PC-3 (cell line): Measurements from ENCODE around the gene ACAD10. TPM values are rescaled to one million over a fixed set of nuclear protein-coding genes. Genes with fewer than 3 reads are reported as not detected.
"Not testable (repeated sequence)": the region's sequence is repeated elsewhere in the genome, so short reads cannot be mapped to it uniquely, and the experiment has no call there.

ENCODE experiments used
- ATAC-seq: fragments of 200-7000 bp; cut with Tn5 transposase; 2 replicates; pipeline ENCODE4 v1.9.1; 2020; ENCODE audit warnings: mild to moderate bottlenecking, moderate library complexity
- BruUV-seq: library from RNA; stranded (reverse); fragments of 400-500 nt; replicated peaks from 2 replicates; lab custom pipeline; 2021; lab: Mats Ljungman, UMichigan
- CTCF ChIA-PET: fragments of 300-600 bp; sonication (Branson Sonifier 250); formaldehyde crosslinking; loops from one replicate; lab custom pipeline; 2022; ENCODE audit warnings: antibody characterized with exemption; lab: Charles Lee
- POLR2A ChIA-PET: fragments of 300-600 bp; sonication (Branson Sonifier 250); formaldehyde crosslinking; loops from one replicate; lab custom pipeline; 2022; ENCODE audit warnings: antibody characterized with exemption; ENCODE audit not compliant: unreplicated experiment; lab: Charles Lee
- DNase-seq: peaks from one replicate; pipeline ENCODE4 v3.0.0-alpha.2; 2015
- H2AFZ ChIP-seq: fragments of 300-600 bp; sonication (generic); 2 replicates; pipeline ENCODE4 v1.6.0; 2016; ENCODE audit warnings: antibody characterized with exemption, low read length
- H3F3A ChIP-seq: fragments of 300-600 bp; sonication (generic); one replicate; pipeline ENCODE4 v1.6.0; 2017; ENCODE audit warnings: antibody characterized with exemption, low read length, control low read depth, mild to moderate bottlenecking; ENCODE audit not compliant: unreplicated experiment
- H3K27ac ChIP-seq: fragments of 300-600 bp; sonication (generic); 2 replicates; pipeline ENCODE4 v1.5.1; 2016; ENCODE audit warnings: mild to moderate bottlenecking, low read length
- H3K27me3 ChIP-seq: fragments of 300-600 bp; sonication (generic); 2 replicates; pipeline ENCODE4 v1.6.1; 2016; ENCODE audit warnings: low read length, mixed read lengths
- H3K36me3 ChIP-seq: fragments of 300-600 bp; sonication (generic); 2 replicates; pipeline ENCODE4 v1.6.1; 2016; ENCODE audit warnings: low read depth, mixed run types, low read length, mixed read lengths
- H3K4me1 ChIP-seq: fragments of 300-600 bp; sonication (generic); 2 replicates; pipeline ENCODE4 v1.5.1; 2016; ENCODE audit warnings: low read length; ENCODE audit not compliant: insufficient read depth
- H3K4me2 ChIP-seq: fragments of 300-600 bp; sonication (generic); 2 replicates; pipeline ENCODE4 v1.6.0; 2016; ENCODE audit warnings: low read length
- H3K4me3 ChIP-seq: fragments of 300-600 bp; sonication (generic); 2 replicates; pipeline ENCODE4 v1.5.1; 2016; ENCODE audit warnings: mild to moderate bottlenecking, low read length, mixed read lengths
- H3K79me2 ChIP-seq: fragments of 300-600 bp; sonication (generic); 2 replicates; pipeline ENCODE4 v1.6.1; 2017; ENCODE audit warnings: low read length, mixed read lengths
- H3K9ac ChIP-seq: fragments of 300-600 bp; sonication (generic); 2 replicates; pipeline ENCODE4 v1.6.0; 2016; ENCODE audit warnings: mild to moderate bottlenecking, low read length
- H3K9me2 ChIP-seq: fragments of 300-600 bp; sonication (generic); replicated peaks from 2 replicates; pipeline ENCODE4 v1.6.1; 2016; ENCODE audit warnings: mixed run types, low read length, mixed read lengths
- H3K9me3 ChIP-seq: fragments of 300-600 bp; sonication (generic); 2 replicates; pipeline ENCODE4 v1.6.1; 2016; ENCODE audit warnings: low read length, mixed read lengths
- H4K20me1 ChIP-seq: fragments of 300-600 bp; sonication (generic); 2 replicates; pipeline ENCODE4 v1.6.1; 2016; ENCODE audit warnings: low read length, mixed read lengths
- EZH2 ChIP-seq: fragments of 300-600 bp; sonication (generic); IDR thresholded peaks from one replicate; pipeline ENCODE4 v1.6.1; 2017; ENCODE audit warnings: antibody characterized with exemption, mild to moderate bottlenecking, low read length; ENCODE audit not compliant: unreplicated experiment
- EZH2phosphoT487 ChIP-seq: fragments of 300-600 bp; sonication (generic); IDR thresholded peaks from 2 replicates; pipeline ENCODE4 v1.6.1; 2018; ENCODE audit warnings: mild to moderate bottlenecking, antibody characterized with exemption, low read length, borderline replicate concordance
- intact Hi-C: fragments of 100-400 bp; cut with micrococcal nuclease; formaldehyde crosslinking; loops from 2 replicates; pipeline ENCODE4 v1.9.0; 2023
- total RNA-seq: library from RNA; depleted of rRNA; stranded (reverse); fragments of >200 nt; gene quantifications from 2 replicates; pipeline ENCODE4 v1.2.3, GENCODE V29; 2014
- TF ChIP-seq, protein P1 (sequence below): fragments of 300-600 bp; sonication (generic); conservative IDR thresholded peaks from 2 replicates; pipeline ENCODE4 v1.5.1; 2017; ENCODE audit warnings: antibody characterized with exemption, low read depth, mild to moderate bottlenecking, low read length

The ACAD10 gene
- total RNA-seq, 1 experiment from 2014 or later, result 27.4 TPM

DNA sequence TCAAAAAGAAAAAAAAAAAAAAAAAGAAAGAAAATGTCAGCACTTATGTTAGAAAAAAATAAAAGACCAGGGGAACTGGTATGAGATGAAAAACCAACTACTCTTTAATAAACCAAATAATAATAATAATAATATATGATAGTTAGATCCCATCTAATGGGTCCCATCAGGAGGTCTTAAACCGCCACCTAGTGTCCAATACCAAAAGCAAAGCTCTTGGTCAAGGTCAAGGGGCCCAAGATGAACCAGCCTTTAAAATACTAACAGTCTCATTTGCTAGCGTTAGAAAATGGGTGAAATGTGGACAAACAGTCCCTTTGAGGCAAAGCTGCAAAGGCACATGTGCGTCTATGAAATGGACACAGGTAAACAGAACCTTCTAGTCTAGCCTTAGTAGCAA lies 12.3 kb upstream of the ACAD10 start:
- Histone ChIP-seq H4K20me1 (no peaks in the 10 kb centered on the region), H2AFZ (no peak overlapping the region), H3F3A (no peaks in the 10 kb centered on the region), H3K4me2 (no peak overlapping the region), H3K9me2 (no peaks in the 10 kb centered on the region), H3K4me3 (no peak overlapping the region), H3K9ac (no peak overlapping the region), H3K9me3 (no peaks in the 10 kb centered on the region), H3K27ac (no peak overlapping the region), H3K27me3 (no peaks in the 10 kb centered on the region), H3K79me2 (no peaks in the 10 kb centered on the region), H3K4me1 (no peaks in the 10 kb centered on the region), H3K36me3 (peaks cover 48% of the 10 kb centered on the region)
- POLR2A ChIA-PET, result no interaction called here
- ATAC-seq (peak; percentile 55), DNase-seq (peak; percentile 55)
- no peak for TF ChIP-seq EZH2phosphoT487
- TF ChIP-seq, protein P1, sequence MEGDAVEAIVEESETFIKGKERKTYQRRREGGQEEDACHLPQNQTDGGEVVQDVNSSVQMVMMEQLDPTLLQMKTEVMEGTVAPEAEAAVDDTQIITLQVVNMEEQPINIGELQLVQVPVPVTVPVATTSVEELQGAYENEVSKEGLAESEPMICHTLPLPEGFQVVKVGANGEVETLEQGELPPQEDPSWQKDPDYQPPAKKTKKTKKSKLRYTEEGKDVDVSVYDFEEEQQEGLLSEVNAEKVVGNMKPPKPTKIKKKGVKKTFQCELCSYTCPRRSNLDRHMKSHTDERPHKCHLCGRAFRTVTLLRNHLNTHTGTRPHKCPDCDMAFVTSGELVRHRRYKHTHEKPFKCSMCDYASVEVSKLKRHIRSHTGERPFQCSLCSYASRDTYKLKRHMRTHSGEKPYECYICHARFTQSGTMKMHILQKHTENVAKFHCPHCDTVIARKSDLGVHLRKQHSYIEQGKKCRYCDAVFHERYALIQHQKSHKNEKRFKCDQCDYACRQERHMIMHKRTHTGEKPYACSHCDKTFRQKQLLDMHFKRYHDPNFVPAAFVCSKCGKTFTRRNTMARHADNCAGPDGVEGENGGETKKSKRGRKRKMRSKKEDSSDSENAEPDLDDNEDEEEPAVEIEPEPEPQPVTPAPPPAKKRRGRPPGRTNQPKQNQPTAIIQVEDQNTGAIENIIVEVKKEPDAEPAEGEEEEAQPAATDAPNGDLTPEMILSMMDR, result peak; percentile 61
- no TSS peak for BruUV-seq
- CTCF ChIA-PET, result interaction anchor here (0.6 to 0.7 kb wide), 4 partner anchors 49 to 178 kb away, joined by 5 to 6 read pairs (median 6); no protein-coding TSS in a partner anchor
- intact Hi-C loops, result loop anchor here (10.0 kb wide), 2 partner anchors 149 to 279 kb away; no protein-coding TSS in a partner anchor

DNA sequence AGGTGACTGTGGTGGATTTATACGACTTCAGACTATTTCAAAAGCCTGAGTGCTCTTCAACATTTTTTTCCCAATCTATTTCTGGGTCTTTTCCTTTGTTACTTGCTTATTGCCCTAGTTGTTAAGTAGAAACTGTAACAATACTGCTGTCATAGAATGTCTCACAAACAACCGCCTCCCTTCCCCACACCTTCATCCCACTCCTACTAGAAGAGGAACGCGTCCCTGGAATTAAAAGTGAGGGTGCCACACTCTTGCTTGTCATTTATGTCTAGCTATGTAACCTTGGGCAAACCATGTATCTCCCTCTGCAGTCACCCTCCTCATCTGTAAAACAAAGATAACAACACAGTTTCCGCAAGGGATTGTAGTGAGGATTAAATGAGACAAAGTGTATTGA lies 8.7 kb upstream of the ACAD10 start:
- Histone ChIP-seq H4K20me1 (no peaks in the 10 kb centered on the region), H2AFZ (no peak overlapping the region), H3K4me1 (no peaks in the 10 kb centered on the region), H3K9ac (no peak overlapping the region), H3K27ac (no peak overlapping the region), H3K79me2 (no peaks in the 10 kb centered on the region), H3K4me2 (no peak overlapping the region), H3K27me3 (no peaks in the 10 kb centered on the region), H3F3A (no peaks in the 10 kb centered on the region), H3K36me3 (peaks cover 55% of the 10 kb centered on the region), H3K4me3 (no peak overlapping the region), H3K9me3 (no peaks in the 10 kb centered on the region), H3K9me2 (no peaks in the 10 kb centered on the region)
- no TSS peak for BruUV-seq
- no peak for ATAC-seq
- CTCF ChIA-PET, result no interaction called here
- DNase-seq, result no peak
- POLR2A ChIA-PET, result no interaction called here
- TF ChIP-seq EZH2phosphoT487 (no peak), EZH2 (no peak)
- TF ChIP-seq, protein P1, result no peak
- intact Hi-C loops, result loop anchor here (10.0 kb wide), 2 partner anchors 152 to 282 kb away; no protein-coding TSS in a partner anchor

DNA sequence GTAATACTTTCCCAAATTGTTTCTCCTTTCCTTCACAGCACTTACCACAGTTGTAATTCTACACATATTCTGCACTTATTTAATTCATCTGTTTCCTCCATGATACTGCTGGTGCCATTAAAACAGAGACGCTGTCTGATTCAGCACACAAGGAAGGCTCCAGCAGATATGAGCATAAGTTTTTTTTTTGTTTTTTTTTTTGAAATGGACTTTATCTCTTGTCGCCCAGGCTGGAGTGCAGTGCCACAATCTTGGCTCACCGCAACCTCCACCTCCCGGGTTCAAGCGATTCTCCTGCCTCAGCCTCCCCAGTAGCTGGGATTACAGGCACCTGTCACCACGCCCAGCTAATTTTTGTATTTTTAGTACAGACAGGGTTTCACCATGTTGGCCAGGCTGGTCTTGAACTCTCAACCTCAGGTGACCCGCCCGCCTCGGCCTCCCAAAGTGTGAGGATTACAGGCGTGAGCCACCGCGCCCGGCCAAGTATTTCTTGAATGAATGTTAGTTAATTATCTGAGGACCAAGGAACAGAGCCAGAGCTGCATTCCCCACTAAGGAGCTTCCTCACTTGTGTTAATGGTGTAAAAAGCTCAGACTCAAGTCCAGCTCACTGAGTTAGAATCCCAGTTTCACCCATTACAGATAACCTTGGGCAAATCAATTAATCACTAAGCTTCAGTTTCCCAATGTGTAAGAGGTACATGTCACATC lies 1.2 kb upstream of the ACAD10 start:
- Histone ChIP-seq H3K79me2 (peaks cover 51% of the 10 kb centered on the region), H3K9ac (peak overlapping the region; percentile 90), H3K4me3 (peak overlapping the region; percentile 86), H3K4me2 (peak overlapping the region; percentile 90), H3K36me3 (peaks cover 24% of the 10 kb centered on the region), H3K4me1 (peaks cover 16% of the 10 kb centered on the region), H2AFZ (peak overlapping the region; percentile 84; the same call in 1 of the 2 replicates)
- H3K9me3 ChIP-seq, DNase-seq, H3F3A ChIP-seq, H3K27me3 ChIP-seq, H3K9me2 ChIP-seq, H3K27ac ChIP-seq, ATAC-seq, H4K20me1 ChIP-seq, intact Hi-C loops: not testable (repeated sequence)
- TSS peak; percentile 57 for BruUV-seq
- ChIA-PET POLR2A (interaction anchor here (0.6 kb wide), 1 partner anchor 18 kb away, joined by 4 read pairs; no protein-coding TSS in a partner anchor), CTCF (interaction anchor here (1.4 kb wide), 1 partner anchor 128 kb away, joined by 7 read pairs; no protein-coding TSS in a partner anchor)
